ENCODE measurements around the gene CDK6.

- TF ChIP-seq CTCF (conservative IDR thresholded peaks at IDR 0.05; ENCODE audit: low read depth, low read length) (no peak), EZH2 (IDR thresholded peaks at IDR 0.05; ENCODE audit: low read length, unreplicated experiment) (no peak)
These were observed 250.0 kb downstream of the CDK6 start for GRCh38 chr7:92586403-92586802.
